Activated naive CD4-positive, alpha-beta T cell treated with anti-CD3 and anti-CD28 coated beads, Interleukin-2, amount 50 U/mL, for 24 hours (primary cell): ENCODE results near the gene AFF2.

Experiments
- H3K27ac Mint-ChIP-seq: one replicate; pipeline ENCODE4 v1.8.0; 2021; ENCODE audit warnings: mild to moderate bottlenecking, mixed read lengths
- H3K27me3 Mint-ChIP-seq: one replicate; pipeline ENCODE4 v1.8.0; 2021; ENCODE audit warnings: mixed read lengths
- H3K36me3 Mint-ChIP-seq: one replicate; pipeline ENCODE4 v1.8.0; 2021; ENCODE audit warnings: mixed read lengths
- H3K4me1 Mint-ChIP-seq: one replicate; pipeline ENCODE4 v1.8.0; 2021; ENCODE audit warnings: mixed read lengths
- H3K4me3 Mint-ChIP-seq: one replicate; pipeline ENCODE4 v1.8.0; 2021; ENCODE audit warnings: mild to moderate bottlenecking, mixed read lengths
- H3K9me3 Mint-ChIP-seq: one replicate; pipeline ENCODE4 v1.8.0; 2021; ENCODE audit warnings: mixed read lengths

Gene AFF2

GRCh38 chrX:148960060-148960459 is 459.6 kb downstream of the AFF2 start:
- no peak overlapping the region for H3K4me3 Mint-ChIP-seq
- no peaks in the 10 kb centered on the region for H3K27me3 Mint-ChIP-seq
- H3K36me3 Mint-ChIP-seq = no peaks in the 10 kb centered on the region
- no peak overlapping the region for H3K27ac Mint-ChIP-seq
- no peaks in the 10 kb centered on the region for H3K4me1 Mint-ChIP-seq
- H3K9me3 Mint-ChIP-seq = no peaks in the 10 kb centered on the region

- no peaks in the 10 kb centered on the region for H3K4me1 Mint-ChIP-seq
- H3K27ac Mint-ChIP-seq = no peak overlapping the region
- no peaks in the 10 kb centered on the region for H3K27me3 Mint-ChIP-seq
These were observed 461.6 kb downstream of the AFF2 start for GRCh38 chrX:148961985-148962384.

GRCh38 chrX:148976571-148977400 is 476.4 kb downstream of the AFF2 start:
- H3K36me3 Mint-ChIP-seq = no peaks in the 10 kb centered on the region
- no peaks in the 10 kb centered on the region for H3K27me3 Mint-ChIP-seq
- no peak overlapping the region for H3K27ac Mint-ChIP-seq
- H3K4me1 Mint-ChIP-seq = no peaks in the 10 kb centered on the region
- H3K9me3 Mint-ChIP-seq = no peaks in the 10 kb centered on the region
- no peak overlapping the region for H3K4me3 Mint-ChIP-seq

More at GRCh38 chrX:148961985-148962384, 461.6 kb downstream of the AFF2 start:
- no peak overlapping the region for H3K4me3 Mint-ChIP-seq
- peaks cover 2% of the 10 kb centered on the region for H3K36me3 Mint-ChIP-seq
- H3K9me3 Mint-ChIP-seq = no peaks in the 10 kb centered on the region

GRCh38 chrX:148979786-148980185 is 479.4 kb downstream of the AFF2 start:
- Mint-ChIP-seq H3K27ac (no peak overlapping the region), H3K9me3 (no peaks in the 10 kb centered on the region), H3K4me3 (no peak overlapping the region), H3K36me3 (no peaks in the 10 kb centered on the region), H3K4me1 (peaks cover 5% of the 10 kb centered on the region), H3K27me3 (no peaks in the 10 kb centered on the region)

GRCh38 chrX:148984238-148984637 is 483.8 kb downstream of the AFF2 start:
- Mint-ChIP-seq H3K27ac (no peak overlapping the region), H3K27me3 (no peaks in the 10 kb centered on the region), H3K4me3 (no peak overlapping the region), H3K4me1 (peaks cover 5% of the 10 kb centered on the region), H3K36me3 (no peaks in the 10 kb centered on the region), H3K9me3 (no peaks in the 10 kb centered on the region)

GRCh38 chrX:148991502-148991901 is 491.1 kb downstream of the AFF2 start:
- Mint-ChIP-seq H3K36me3 (no peaks in the 10 kb centered on the region), H3K27ac (no peak overlapping the region), H3K4me3 (no peak overlapping the region), H3K27me3 (no peaks in the 10 kb centered on the region), H3K4me1 (no peaks in the 10 kb centered on the region), H3K9me3 (no peaks in the 10 kb centered on the region)

- Mint-ChIP-seq H3K4me3 (no peak overlapping the region), H3K27me3 (no peaks in the 10 kb centered on the region), H3K36me3 (no peaks in the 10 kb centered on the region), H3K4me1 (no peaks in the 10 kb centered on the region), H3K27ac (no peak overlapping the region), H3K9me3 (no peaks in the 10 kb centered on the region)
These were observed 495.2 kb downstream of the AFF2 start for GRCh38 chrX:148995661-148996060.

- H3K36me3 Mint-ChIP-seq = no peaks in the 10 kb centered on the region
- H3K4me1 Mint-ChIP-seq = no peaks in the 10 kb centered on the region
- H3K27me3 Mint-ChIP-seq = no peaks in the 10 kb centered on the region
These were observed 501.9 kb downstream of the AFF2 start for GRCh38 chrX:149002320-149002719.

GRCh38 chrX:149003863-149004660 is 503.6 kb downstream of the AFF2 start:
- H3K4me1 Mint-ChIP-seq = no peaks in the 10 kb centered on the region
- H3K27ac Mint-ChIP-seq = no peak overlapping the region
- no peaks in the 10 kb centered on the region for H3K27me3 Mint-ChIP-seq
- H3K4me3 Mint-ChIP-seq = no peak overlapping the region
- no peaks in the 10 kb centered on the region for H3K36me3 Mint-ChIP-seq
- H3K9me3 Mint-ChIP-seq = no peaks in the 10 kb centered on the region

More at GRCh38 chrX:149002320-149002719, 501.9 kb downstream of the AFF2 start:
- Mint-ChIP-seq H3K4me3 (no peak overlapping the region), H3K27ac (no peak overlapping the region), H3K9me3 (no peaks in the 10 kb centered on the region)

GRCh38 chrX:149004936-149005335 is 504.5 kb downstream of the AFF2 start:
- Mint-ChIP-seq H3K27me3 (no peaks in the 10 kb centered on the region), H3K36me3 (no peaks in the 10 kb centered on the region), H3K4me3 (no peak overlapping the region), H3K4me1 (no peaks in the 10 kb centered on the region), H3K9me3 (no peaks in the 10 kb centered on the region), H3K27ac (no peak overlapping the region)

- no peak overlapping the region for H3K27ac Mint-ChIP-seq
- no peaks in the 10 kb centered on the region for H3K9me3 Mint-ChIP-seq
- no peaks in the 10 kb centered on the region for H3K36me3 Mint-ChIP-seq
- no peaks in the 10 kb centered on the region for H3K4me1 Mint-ChIP-seq
- no peak overlapping the region for H3K4me3 Mint-ChIP-seq
- no peaks in the 10 kb centered on the region for H3K27me3 Mint-ChIP-seq
These were observed 505.8 kb downstream of the AFF2 start for GRCh38 chrX:149006235-149006634.

- Mint-ChIP-seq H3K27ac (no peak overlapping the region), H3K36me3 (no peaks in the 10 kb centered on the region), H3K4me1 (no peaks in the 10 kb centered on the region), H3K4me3 (no peak overlapping the region), H3K9me3 (no peaks in the 10 kb centered on the region), H3K27me3 (no peaks in the 10 kb centered on the region)
These were observed 507.0 kb downstream of the AFF2 start for GRCh38 chrX:149007423-149007822.

- H3K36me3 Mint-ChIP-seq = no peaks in the 10 kb centered on the region
- H3K4me3 Mint-ChIP-seq = no peak overlapping the region
- no peaks in the 10 kb centered on the region for H3K27me3 Mint-ChIP-seq
- H3K27ac Mint-ChIP-seq = no peak overlapping the region
- H3K4me1 Mint-ChIP-seq = no peaks in the 10 kb centered on the region
- no peaks in the 10 kb centered on the region for H3K9me3 Mint-ChIP-seq
These were observed 509.8 kb downstream of the AFF2 start for GRCh38 chrX:149010013-149010852.

- H3K36me3 Mint-ChIP-seq = no peaks in the 10 kb centered on the region
- no peaks in the 10 kb centered on the region for H3K27me3 Mint-ChIP-seq
- H3K27ac Mint-ChIP-seq = no peak overlapping the region
- H3K9me3 Mint-ChIP-seq = no peaks in the 10 kb centered on the region
- no peak overlapping the region for H3K4me3 Mint-ChIP-seq
- no peaks in the 10 kb centered on the region for H3K4me1 Mint-ChIP-seq
These were observed 510.4 kb downstream of the AFF2 start for GRCh38 chrX:149010853-149011224.

- Mint-ChIP-seq H3K36me3 (no peaks in the 10 kb centered on the region), H3K4me1 (no peaks in the 10 kb centered on the region), H3K27me3 (no peaks in the 10 kb centered on the region), H3K9me3 (no peaks in the 10 kb centered on the region), H3K4me3 (no peak overlapping the region), H3K27ac (no peak overlapping the region)
These were observed 512.7 kb downstream of the AFF2 start for GRCh38 chrX:149013081-149013480.
